ENCODE results near the gene DPP4.

DNA sequence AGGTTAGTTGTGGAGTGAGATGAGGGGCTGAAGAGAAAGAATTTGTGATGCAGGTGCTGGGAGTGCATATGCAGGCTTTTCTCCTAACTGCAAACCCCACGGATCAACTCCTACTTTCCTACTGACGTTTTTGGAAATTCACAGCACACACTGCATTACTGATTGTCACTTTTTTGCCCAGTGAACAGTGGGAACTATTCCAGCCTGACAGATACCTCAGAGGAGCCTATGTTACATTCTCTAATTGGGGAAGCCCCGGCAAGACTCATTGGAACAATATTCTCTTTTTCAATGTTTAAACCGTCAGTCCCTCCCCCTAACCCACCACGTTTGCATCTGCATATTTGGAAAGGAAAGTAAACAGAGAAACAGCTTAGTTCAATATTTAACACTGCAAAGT is 126.2 kb downstream of the DPP4 start:
- TF ChIP-seq, protein P1, sequence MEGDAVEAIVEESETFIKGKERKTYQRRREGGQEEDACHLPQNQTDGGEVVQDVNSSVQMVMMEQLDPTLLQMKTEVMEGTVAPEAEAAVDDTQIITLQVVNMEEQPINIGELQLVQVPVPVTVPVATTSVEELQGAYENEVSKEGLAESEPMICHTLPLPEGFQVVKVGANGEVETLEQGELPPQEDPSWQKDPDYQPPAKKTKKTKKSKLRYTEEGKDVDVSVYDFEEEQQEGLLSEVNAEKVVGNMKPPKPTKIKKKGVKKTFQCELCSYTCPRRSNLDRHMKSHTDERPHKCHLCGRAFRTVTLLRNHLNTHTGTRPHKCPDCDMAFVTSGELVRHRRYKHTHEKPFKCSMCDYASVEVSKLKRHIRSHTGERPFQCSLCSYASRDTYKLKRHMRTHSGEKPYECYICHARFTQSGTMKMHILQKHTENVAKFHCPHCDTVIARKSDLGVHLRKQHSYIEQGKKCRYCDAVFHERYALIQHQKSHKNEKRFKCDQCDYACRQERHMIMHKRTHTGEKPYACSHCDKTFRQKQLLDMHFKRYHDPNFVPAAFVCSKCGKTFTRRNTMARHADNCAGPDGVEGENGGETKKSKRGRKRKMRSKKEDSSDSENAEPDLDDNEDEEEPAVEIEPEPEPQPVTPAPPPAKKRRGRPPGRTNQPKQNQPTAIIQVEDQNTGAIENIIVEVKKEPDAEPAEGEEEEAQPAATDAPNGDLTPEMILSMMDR (IDR thresholded peaks at IDR 0.05), result no peak
- no peak for TF ChIP-seq POLR2A (IDR thresholded peaks at IDR 0.05)
